Right lung (tissue), 10 donors: ENCODE results near the gene PLA2G4B. TPM values are rescaled to one million over a fixed set of nuclear protein-coding genes. Genes with fewer than 3 reads are reported as not detected.

Experiments used
- DNase-seq, 2 donors: peaks; one replicate each; pipeline ENCODE4 v3.0.0-alpha.2; 2013
- long read RNA-seq, 8 donors: transcript quantifications; one replicate each; lab custom pipeline, GENCODE V29; 2026
- polyA plus RNA-seq, 5 donors: library from polyadenylated mRNA; unstranded; fragments of 120-200 nt; gene quantifications; one replicate each; pipeline versions ENCODE4 v1.2.1 to v1.2.3, GENCODE V29; 2013; ENCODE audit warnings: inconsistent platforms in 1 of 5, low replicate concordance in 1 of 5; ENCODE audit not compliant: insufficient read length in 5 of 5, insufficient read depth in 1 of 5

The PLA2G4B gene, protein sequence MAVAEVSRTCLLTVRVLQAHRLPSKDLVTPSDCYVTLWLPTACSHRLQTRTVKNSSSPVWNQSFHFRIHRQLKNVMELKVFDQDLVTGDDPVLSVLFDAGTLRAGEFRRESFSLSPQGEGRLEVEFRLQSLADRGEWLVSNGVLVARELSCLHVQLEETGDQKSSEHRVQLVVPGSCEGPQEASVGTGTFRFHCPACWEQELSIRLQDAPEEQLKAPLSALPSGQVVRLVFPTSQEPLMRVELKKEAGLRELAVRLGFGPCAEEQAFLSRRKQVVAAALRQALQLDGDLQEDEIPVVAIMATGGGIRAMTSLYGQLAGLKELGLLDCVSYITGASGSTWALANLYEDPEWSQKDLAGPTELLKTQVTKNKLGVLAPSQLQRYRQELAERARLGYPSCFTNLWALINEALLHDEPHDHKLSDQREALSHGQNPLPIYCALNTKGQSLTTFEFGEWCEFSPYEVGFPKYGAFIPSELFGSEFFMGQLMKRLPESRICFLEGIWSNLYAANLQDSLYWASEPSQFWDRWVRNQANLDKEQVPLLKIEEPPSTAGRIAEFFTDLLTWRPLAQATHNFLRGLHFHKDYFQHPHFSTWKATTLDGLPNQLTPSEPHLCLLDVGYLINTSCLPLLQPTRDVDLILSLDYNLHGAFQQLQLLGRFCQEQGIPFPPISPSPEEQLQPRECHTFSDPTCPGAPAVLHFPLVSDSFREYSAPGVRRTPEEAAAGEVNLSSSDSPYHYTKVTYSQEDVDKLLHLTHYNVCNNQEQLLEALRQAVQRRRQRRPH
- 10 to 100 TPM in 4 of 5 donors, 1 to 10 TPM in 1; 9.7 to 19.2 (median 12.7) TPM for polyA plus RNA-seq
- long read RNA-seq, donor 1: 0 reads
- long read RNA-seq, donor 2: 0 reads
- long read RNA-seq, donor 3: 0 reads
- long read RNA-seq, donor 4: 0 reads
- long read RNA-seq, donor 5, partial matches to known transcripts: 0 of 1 reads
- long read RNA-seq, donor 5, other reads (novel, unspliced or antisense): 0 of 1 reads
- long read RNA-seq, donor 6: 0 reads
- long read RNA-seq, donor 7: 0 reads
- long read RNA-seq, donor 8: 0 reads

DNA sequence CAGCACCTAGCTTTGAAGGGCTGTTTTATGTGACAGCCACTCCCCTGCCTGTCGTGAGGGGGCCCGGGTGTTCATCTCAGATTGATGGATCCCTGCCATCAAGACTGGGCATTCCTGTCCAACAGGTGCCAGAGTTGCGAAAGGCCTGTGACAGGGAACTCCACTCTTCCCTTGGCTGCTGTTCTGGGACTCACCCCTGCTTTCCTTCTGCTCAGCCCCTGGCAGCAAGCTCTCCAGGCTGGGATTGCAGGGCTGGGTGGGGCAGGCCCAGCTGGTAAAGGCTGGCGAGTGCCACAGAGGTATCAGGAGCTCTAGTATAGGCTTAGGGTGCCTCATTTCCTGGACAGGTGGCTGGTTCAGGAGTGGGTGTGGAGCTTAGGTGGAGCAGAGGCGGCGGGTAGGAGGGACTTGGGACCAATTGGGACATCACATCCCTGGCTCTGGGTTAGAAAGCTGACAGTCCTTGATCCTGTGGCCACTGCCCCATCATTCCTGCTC is at the start of gene PLA2G4B:
PLA2G4B (plus strand) TSS at position 448 of the 498 bp plus-strand sequence. CDS start 67 bp downstream, outside the sequence.
- DNase-seq: peak; percentile 72 to 74

DNA sequence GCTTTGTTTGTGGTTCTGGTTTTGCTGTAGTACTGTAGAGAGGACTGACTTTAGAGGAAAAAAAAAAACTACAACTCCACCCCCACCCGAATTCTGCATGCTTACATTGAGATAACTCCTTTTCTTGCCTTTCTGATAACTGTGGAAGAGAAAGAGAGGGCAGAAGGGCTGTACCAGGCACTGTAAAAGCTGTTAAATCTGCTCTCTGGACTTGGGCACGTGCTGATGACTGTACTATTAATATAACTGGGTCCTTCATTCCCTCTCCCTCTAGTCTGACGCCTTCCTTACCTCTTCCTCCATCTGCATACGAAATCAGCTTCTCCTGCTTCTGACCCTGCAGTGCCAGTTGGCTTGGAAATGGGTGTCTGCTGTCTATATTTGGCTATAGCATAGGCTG is 49.4 kb upstream of the PLA2G4B start:
- no peak for DNase-seq

DNA sequence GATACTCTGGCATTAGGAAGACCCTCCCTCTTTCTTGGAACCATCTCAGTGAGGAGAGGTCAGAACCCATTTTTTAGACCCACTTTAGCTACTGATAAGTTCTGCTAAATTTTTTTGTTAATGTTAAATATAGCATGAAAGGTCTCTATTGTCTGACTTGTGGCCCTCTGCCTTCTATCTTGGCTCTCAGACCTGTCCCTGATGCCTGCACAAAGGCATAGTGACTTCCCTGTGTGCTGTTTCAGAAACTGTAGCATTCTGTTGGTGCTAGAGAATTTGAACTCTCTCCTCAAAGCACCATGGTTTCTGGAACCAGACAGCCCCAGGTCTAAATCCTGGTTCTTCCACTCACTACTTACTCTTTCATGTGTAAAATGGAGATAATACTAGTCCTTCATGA is 49.0 kb upstream of the PLA2G4B start:
- no peak for DNase-seq

DNA sequence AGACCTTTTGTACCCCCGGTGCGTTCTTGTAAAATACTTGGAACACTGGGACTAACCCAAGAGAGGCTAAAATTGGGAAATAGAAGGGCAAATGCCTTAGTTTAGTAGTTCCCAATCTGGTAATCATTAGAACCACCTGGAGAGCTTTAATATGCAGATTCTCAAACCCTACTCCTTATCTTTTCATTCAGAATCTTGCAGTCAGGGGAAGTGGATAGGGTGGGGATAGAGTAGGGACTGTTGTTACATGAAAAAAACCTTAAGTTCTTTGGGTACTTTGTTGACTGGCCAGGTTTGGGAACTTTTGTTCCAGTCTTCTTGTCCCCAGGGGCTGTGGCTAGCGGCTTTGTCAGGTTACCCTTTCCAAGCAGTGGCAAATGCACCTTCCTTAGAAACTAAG is 48.5 kb upstream of the PLA2G4B start:
- no peak for DNase-seq

DNA sequence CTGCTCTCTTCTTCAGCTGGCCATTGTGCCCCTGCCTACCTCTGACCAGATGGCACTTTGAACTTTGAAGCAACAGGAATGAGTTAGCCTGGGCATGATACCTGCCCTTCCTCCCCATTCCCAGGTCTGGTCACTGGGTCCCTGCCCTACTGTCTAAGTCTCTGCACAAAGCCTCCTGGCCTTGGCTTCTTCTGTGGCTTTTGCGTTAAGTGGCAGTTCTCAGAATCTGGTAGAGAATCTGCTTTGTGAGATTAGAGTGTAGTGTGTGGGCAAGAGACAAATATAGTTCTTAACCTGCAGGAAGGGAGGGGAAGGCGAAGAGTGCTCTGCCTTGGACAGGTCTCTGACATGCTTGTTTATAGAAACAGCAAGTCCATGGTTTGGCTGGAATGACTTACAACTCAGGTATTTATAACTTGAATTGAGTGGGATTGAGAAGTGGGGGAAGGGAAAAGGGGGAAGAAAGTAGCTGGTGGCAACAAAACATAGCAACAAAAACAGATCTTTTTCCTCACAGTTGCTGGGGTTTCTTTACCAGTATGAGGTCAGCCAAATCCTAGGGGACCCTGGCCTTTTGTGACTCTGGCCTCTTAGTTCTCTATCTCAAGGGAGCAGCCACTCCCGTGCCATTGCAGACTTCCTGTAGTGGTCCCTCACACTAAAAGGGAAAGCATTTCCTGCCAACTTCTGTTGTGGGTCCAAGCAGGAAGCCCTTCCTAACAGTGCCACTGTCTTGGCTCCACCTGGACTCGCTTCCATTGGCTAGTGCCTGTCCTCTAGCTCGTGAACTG is 47.7 kb upstream of the PLA2G4B start:
- no peak for DNase-seq

DNA sequence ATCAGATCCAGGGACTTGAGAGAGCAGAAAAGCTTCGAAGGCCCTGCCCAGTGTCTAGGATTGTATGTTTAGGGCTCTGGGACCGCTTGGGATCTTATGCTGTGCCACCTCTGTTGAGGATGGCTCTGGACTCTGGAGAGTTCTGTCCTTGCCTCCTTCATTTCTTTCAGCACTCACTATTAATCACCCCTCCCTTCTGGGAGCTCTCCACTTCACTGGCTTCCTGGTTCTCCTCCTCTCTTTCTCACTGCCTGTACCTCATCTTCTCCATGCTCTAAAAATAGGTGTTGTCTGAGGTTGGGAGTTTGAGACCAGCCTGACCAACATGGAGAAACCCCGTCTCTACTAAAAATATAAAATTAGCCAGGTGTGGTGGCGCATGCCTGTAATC is 47.1 kb upstream of the PLA2G4B start:
- DNase-seq: no peak

DNA sequence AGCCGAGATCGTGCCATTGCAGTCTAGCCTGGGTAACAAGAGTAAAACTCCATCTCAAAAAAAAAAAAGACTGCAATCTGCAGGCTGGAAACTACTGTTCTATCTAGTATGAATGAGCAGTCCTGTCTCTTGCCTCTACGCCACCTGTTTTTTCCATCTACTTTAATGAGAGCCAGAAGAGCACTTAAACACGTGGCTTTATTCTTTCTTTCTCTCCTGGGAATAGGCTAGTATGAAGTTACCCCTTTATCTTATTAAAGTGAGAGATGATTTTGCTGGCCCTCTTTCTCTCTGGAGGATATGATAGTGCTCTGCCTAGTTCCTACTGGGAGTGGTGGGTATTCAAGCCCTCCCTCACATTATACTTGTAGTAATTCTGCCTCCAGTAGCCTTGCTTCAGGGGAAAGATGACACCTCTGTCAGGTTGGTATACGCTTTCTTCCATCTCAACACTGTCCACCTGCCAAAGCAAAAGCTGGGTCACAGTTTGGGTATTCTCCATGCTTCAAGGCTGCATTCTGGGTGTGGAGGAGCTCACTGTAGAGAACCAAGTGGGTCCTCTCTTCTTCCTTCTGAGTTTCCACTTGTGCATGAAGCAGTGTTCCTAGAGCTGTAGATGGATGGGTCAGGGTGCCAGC is 46.5 kb upstream of the PLA2G4B start:
- DNase-seq: no peak

DNA sequence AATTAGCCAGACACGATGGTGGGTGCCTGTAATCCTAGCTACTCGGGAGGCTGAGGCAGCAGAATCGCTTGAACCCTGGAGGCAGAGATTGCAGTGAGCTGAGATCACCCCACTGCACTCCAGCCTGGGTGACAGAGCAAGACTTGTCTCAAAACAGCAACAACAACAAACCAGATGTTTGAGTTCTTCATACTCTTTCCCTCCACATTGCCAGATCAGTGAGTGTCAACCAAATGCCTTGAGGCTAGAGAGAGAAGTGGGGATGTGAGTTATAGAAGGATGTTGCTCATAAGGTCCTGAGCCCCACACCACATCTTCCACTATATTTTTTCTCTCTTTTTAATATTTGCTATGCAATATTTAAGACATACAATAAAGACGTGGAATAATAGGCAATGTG is 44.6 kb upstream of the PLA2G4B start:
- no peak for DNase-seq

DNA sequence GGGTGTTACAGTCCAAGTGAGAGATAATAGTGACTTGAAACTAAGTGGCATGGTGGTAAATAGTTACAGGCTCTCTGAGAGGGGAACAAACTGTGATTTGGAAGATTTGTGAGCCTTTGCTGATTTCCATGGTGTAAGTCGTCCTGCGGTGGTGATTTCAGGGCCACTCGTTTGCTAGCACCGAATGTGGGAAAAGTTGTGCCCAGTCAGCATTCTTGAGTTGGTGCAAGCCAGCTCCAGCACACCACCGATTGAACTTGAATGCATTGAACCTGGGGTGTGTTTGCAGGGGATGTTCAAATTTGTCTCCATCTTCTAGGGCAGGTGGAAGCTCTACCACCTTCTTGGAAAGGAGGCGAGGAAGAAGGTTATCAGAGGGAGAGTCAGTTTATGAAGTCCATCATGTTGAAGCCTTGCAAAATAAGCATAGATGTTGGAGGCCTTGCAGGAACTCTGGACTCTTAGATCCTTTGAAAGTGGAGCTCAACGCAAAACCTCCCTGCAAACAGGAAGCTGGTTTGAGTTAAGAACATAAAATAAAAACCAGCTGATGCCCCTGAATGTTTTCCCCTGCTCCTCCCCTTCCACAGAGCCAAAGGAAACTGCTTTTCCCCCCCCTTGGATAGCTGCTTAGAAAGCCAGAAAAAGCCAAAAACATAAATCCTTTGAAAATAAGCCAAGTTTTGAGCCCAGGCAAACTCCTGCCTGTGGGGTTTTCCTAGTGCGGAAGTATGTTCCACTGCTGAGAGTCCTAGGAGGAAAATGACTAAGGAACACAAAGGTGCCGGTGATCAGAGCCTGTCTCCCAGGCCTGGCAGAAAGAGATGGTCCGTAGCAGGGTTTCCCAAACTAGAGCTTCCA is 42.4 kb upstream of the PLA2G4B start:
- peak in 1 of 2 donors; percentile 52 for DNase-seq

DNA sequence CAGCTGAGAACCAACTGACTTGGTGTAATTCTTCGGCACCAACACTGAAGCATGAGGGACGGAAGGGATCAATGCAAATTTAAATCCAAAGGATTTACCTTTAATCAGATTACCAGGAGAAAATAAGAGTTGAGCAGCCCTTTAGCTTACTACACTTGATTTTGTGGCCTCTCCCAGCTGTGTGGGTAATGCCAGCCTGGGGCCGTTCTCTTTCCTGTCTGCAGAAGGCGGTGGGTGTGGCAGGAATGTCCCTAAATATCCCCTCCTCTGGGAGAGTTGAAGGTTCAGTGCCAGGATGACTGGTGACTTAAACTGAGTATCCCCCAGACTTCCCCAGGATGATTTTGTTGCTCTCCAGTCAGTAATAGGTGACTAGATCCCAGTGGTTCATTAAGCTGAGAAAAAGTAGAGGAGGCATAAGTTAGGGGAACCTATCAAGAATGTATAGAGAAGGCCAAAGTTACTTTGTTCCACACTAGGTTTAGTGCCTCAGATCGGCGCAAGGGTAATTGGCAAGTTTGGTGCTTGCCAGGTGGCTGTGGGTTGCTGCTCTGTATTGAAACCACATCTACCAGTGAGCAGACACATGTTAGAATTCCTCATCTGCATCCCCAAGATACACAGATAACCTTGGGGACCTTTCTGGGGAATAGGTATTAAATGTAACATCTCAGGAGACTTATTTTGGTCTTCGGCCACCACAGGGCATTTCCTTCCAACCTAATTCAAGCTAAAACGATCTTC is 41.3 kb upstream of the PLA2G4B start:
- no peak for DNase-seq

DNA sequence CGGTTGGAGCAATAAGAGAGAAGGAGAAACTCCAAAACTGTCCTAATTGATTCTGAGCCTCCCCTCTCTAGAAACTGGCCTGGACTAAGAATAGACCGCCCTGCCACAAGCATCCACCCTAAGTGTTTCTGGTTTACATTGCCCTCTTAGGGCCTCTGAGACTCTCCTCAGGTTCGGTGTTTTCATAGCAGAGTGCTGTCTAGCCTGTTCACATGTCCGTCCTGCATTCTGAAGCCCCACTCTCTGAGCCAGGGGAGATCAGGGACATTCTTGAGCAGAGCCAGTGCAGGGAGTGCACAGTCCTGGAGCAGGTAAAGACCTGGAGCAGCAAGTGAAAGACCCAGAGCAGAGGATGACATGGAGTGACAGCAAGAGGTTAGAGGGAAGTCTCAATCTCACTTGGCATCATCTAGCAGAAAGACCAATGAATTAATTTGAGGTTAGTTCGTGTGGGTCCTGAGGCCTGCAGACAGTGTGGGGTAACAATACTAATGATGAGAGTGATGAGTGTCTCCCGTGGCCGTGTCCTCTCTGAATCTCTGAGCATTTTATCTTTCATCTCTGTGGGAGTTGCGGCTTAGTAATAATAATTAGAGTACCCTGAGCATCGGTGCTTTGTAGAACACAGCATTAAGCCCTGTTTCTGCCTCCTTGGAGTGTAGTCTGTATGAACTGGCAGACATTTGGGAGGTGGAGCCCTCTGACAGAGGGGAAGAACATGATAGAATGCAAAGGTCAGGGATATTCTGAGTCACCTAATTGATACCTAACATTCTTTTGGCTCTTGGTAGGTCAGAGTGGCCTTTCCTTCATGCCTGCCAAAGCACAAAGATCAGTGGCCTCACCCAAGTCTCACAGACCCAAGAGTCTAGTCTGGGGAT is 39.8 kb upstream of the PLA2G4B start:
- DNase-seq: no peak

DNA sequence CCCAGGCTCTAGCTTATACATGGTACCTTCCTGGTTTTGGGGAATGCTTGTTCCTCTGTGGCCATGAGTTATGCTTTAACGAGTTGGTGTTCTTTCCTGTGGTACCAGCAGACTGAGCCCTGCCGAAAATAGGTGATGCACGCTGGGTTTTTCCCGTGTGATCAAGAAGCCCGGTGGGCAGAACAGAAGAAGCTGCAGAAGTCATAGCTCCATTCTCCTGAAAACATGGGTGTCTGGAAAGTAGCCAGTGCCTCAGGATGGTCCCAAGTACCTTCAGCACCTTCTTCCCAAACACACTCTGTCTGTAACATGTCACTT is 39.2 kb upstream of the PLA2G4B start:
- no peak for DNase-seq

DNA sequence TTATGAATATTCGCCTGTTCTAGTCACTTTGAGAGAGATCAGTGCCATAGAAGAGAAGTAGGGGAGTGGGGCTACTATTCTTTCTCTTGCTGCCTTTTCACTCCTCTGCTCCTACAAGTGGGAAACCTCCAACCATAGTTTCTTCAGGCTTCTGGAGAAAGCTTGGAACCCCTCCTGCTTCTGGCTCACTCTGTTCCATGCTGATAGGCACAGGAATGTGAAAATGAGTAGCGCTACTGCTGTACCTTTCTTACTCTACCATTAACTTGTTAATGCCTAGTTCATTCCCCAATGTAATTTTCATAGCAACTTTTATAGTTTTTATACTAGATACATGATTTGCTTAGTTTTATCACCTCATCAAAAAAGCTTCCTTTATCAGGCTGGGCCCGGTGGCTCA is 37.5 kb upstream of the PLA2G4B start:
- no peak for DNase-seq

DNA sequence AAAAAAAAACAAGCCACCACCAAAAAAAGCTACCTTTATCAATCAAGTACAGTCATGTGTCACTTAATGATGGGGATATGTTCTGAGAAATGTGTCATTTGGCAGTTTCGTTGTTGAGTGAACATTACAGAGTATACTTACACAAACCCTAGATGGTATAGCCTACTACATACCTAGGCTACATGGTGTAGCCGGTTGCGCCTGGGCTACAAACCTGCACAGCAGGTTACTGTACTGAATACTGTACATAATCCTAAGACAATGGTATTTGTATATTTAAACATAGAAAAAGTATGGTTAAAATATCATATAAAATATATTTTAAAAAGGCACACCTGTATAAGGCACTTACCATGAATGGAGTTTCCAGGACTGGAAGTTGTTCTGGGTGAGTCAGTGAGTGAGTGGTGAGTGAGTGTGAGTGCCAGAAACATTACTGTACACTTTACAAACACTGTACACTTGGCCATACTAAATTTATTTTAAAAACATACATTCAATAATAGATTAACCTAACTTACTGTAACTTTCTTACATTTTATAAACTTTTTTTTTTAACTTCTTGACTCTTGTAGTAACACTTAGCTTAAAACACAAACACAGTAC is 36.7 kb upstream of the PLA2G4B start:
- DNase-seq: no peak

DNA sequence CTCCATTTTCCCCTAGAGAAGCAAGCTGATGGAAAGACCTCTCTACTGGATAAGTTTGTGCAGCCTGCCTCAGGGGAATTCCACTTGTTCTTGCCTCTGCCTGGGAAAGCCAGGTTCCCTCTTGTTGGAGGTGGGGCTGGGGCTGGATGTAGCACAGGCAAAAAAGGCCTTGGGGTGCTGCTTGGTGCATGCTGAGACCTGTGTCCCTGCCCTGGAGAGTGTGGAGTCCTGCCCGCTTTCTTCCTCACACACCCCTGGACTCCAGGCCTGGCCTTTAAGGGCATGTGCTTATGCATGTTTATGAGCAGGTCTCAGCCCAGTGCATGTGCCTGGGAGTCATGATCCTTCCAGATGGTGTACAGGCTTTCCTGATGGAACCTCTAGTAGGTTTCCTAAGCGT is 34.3 kb upstream of the PLA2G4B start:
- no peak for DNase-seq

DNA sequence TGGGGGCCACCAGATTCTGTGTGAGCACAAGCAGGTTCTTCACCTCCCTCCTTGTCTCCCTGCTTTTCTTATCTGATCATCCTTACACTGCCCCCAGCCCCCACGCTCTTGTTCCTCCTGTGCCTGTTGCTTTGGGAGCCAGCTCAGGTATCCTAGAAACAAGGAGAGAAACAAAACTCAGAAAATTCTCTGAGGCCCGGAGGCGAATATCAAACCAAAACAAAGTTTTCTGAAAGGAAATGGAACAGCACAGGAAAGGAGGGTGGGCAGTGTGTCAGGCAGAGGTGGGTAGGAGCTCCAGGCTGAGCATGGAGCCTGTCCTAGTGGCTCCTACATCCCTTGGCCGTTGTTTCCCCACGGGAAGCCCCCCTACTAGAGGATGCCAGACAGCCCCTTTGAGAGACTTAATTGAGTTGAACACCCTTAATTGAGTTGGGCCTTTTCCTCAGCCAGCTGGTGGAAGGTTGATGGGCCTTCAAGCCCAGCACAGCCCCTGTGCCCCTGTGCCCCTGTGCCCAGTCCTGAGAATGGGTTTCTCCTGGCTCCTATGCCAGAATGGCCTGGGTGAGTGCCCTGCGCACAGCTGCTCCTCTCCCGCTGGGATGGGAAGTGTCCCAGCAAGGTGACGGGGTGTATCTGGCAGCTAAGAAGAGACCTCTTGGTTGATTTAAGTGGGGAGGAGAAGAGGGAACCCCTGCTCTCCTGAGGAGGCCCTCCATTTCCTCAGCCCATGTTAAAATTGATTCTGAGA is 33.6 kb upstream of the PLA2G4B start:
- no peak for DNase-seq

DNA sequence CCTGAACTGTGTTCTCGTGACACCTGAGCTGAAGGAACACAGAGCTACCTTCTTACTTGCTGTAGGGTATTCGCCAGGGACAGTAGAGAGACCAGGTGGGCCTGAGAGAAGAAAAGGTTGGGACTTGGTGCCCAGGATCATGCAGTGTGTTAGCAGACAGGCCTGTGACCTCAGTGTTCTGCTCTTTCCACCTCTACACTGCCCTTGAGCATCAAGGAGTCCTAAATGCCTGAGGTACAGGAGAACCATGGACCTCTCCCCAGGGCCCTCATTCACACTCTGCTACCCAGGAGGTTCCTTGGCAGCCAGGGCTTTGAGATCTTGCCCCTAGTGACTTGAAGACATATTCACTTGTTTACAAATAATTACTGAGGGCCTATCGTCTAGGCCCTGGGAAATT is 32.9 kb upstream of the PLA2G4B start:
- DNase-seq: no peak
